Progenitor cell of endocrine pancreas (in vitro differentiated cells): ENCODE measurements around the gene TNFRSF18. TPM values are rescaled to one million over a fixed set of nuclear protein-coding genes. Genes with fewer than 3 reads are reported as not detected.

Experiments
- DNase-seq: peaks from one replicate; pipeline ENCODE4 v3.0.0; 2021; ENCODE audit warnings: low spot score; ENCODE audit not compliant: unreplicated experiment
- H3K27ac Mint-ChIP-seq: 2 replicates; pipeline ENCODE4 v1.8.0; 2021; ENCODE audit warnings: mild to moderate bottlenecking, moderate library complexity, mixed read lengths
- H3K27me3 Mint-ChIP-seq: 2 replicates; pipeline ENCODE4 v1.8.0; 2021; ENCODE audit warnings: mixed read lengths
- H3K36me3 Mint-ChIP-seq: 2 replicates; pipeline ENCODE4 v1.8.0; 2022; ENCODE audit warnings: mixed read lengths; ENCODE audit not compliant: insufficient read depth
- H3K4me1 Mint-ChIP-seq: 2 replicates; pipeline ENCODE4 v1.8.0; 2021; ENCODE audit warnings: low read depth, mixed read lengths
- H3K4me3 Mint-ChIP-seq: 2 replicates; pipeline ENCODE4 v1.8.0; 2021; ENCODE audit warnings: low read depth, mild to moderate bottlenecking, moderate library complexity, mixed read lengths
- H3K9me3 Mint-ChIP-seq: 2 replicates; pipeline ENCODE4 v1.8.0; 2021; ENCODE audit warnings: low read depth, mixed read lengths
- CTCF ChIP-seq: fragments of 200-600 bp; sonication (generic); IDR thresholded peaks from one replicate; pipeline ENCODE4 v1.5.0; 2021; ENCODE audit warnings: antibody characterized with exemption, mild to moderate bottlenecking; ENCODE audit not compliant: unreplicated experiment
- total RNA-seq: library from RNA; stranded (reverse); gene quantifications from 2 replicates; pipeline ENCODE4 v1.2.1, GENCODE V29; 2021

The TNFRSF18 gene
- total RNA-seq, 1 donor from 2014 or later: 0.48 TPM

- Mint-ChIP-seq H3K27me3 (peaks cover 2% of the 10 kb centered on the region), H3K4me3 (no peak overlapping the region), H3K4me1 (no peaks in the 10 kb centered on the region), H3K36me3 (peaks cover 24% of the 10 kb centered on the region), H3K27ac (no peak overlapping the region), H3K9me3 (peaks cover 15% of the 10 kb centered on the region)
- no peak for TF ChIP-seq CTCF
- no peak for DNase-seq
These were observed 11.7 kb downstream of the TNFRSF18 start for GRCh38 chr1:1194723-1195122.

GRCh38 chr1:1191734-1192133 is 14.7 kb downstream of the TNFRSF18 start:
- peaks cover 2% of the 10 kb centered on the region for H3K27me3 Mint-ChIP-seq
- no peak for DNase-seq
- TF ChIP-seq CTCF: no peak

GRCh38 chr1:1189111-1189510 is 17.3 kb downstream of the TNFRSF18 start:
- H3K4me3 Mint-ChIP-seq: no peak overlapping the region
- H3K27ac Mint-ChIP-seq: no peak overlapping the region
- no peak for TF ChIP-seq CTCF
- peaks cover 2% of the 10 kb centered on the region for H3K27me3 Mint-ChIP-seq
- no peaks in the 10 kb centered on the region for H3K4me1 Mint-ChIP-seq
- H3K9me3 Mint-ChIP-seq: peaks cover 6% of the 10 kb centered on the region
- no peak for DNase-seq
- peaks cover 17% of the 10 kb centered on the region for H3K36me3 Mint-ChIP-seq

More at GRCh38 chr1:1191734-1192133, 14.7 kb downstream of the TNFRSF18 start:
- Mint-ChIP-seq H3K4me1 (no peaks in the 10 kb centered on the region), H3K4me3 (no peak overlapping the region), H3K36me3 (peaks cover 24% of the 10 kb centered on the region), H3K27ac (no peak overlapping the region), H3K9me3 (peaks cover 15% of the 10 kb centered on the region)

- peaks cover 2% of the 10 kb centered on the region for H3K27me3 Mint-ChIP-seq
- H3K36me3 Mint-ChIP-seq: peaks cover 17% of the 10 kb centered on the region
- no peak overlapping the region for H3K27ac Mint-ChIP-seq
- no peak for DNase-seq
- no peak for TF ChIP-seq CTCF
- H3K4me3 Mint-ChIP-seq: no peak overlapping the region
- H3K9me3 Mint-ChIP-seq: peaks cover 6% of the 10 kb centered on the region
- H3K4me1 Mint-ChIP-seq: no peaks in the 10 kb centered on the region
These were observed 18.5 kb downstream of the TNFRSF18 start for GRCh38 chr1:1187938-1188337.

GRCh38 chr1:1185101-1185765 is 21.2 kb downstream of the TNFRSF18 start:
- Mint-ChIP-seq H3K4me1 (no peaks in the 10 kb centered on the region), H3K9me3 (no peaks in the 10 kb centered on the region), H3K4me3 (no peak overlapping the region), H3K36me3 (peaks cover 6% of the 10 kb centered on the region), H3K27me3 (peaks cover 2% of the 10 kb centered on the region), H3K27ac (no peak overlapping the region)
- DNase-seq: no peak
- no peak for TF ChIP-seq CTCF
